GM10266 (cell line): ENCODE data around the gene PLCB1.

Experiments used
- DNase-seq: peaks from one replicate; pipeline ENCODE4 v3.0.0; 2012; ENCODE audit errors: extremely low spot score
- TF ChIP-seq, protein P1 (sequence below): IDR thresholded peaks from 2 replicates; pipeline ENCODE4 v1.5.1; 2012; ENCODE audit warnings: mild to moderate bottlenecking, low read depth; ENCODE audit not compliant: control insufficient read depth, insufficient read depth; ENCODE audit errors: missing control alignments

The PLCB1 gene

GRCh38 chr20:8547035-8547650 lies 415.1 kb downstream of the PLCB1 start:
- DNase-seq, result no peak
- TF ChIP-seq, protein P1, sequence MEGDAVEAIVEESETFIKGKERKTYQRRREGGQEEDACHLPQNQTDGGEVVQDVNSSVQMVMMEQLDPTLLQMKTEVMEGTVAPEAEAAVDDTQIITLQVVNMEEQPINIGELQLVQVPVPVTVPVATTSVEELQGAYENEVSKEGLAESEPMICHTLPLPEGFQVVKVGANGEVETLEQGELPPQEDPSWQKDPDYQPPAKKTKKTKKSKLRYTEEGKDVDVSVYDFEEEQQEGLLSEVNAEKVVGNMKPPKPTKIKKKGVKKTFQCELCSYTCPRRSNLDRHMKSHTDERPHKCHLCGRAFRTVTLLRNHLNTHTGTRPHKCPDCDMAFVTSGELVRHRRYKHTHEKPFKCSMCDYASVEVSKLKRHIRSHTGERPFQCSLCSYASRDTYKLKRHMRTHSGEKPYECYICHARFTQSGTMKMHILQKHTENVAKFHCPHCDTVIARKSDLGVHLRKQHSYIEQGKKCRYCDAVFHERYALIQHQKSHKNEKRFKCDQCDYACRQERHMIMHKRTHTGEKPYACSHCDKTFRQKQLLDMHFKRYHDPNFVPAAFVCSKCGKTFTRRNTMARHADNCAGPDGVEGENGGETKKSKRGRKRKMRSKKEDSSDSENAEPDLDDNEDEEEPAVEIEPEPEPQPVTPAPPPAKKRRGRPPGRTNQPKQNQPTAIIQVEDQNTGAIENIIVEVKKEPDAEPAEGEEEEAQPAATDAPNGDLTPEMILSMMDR, result no peak

- TF ChIP-seq, protein P1, result no peak
- no peak for DNase-seq
Measured at GRCh38 chr20:8547968-8548588, 416.0 kb downstream of the PLCB1 start.

DNA sequence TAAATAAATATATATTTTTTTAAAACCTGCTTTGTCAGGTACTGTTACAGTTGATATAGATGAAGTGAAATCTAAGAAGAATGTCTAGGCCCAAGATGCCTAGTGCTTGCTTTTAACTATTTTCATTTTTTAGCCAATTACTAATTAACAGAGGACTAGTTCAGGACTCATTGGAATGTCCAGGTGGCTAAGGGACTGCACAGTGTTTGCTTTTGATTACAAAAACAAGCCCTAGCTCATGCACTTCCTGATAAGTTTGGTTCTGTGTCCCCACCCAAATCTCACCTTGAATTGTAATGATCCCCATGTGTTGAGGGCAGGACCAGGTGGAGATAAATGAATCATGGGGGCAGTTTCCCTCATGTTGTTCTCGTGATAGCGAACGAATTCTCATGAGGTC lies 417.1 kb downstream of the PLCB1 start:
- no peak for DNase-seq
- TF ChIP-seq, protein P1, result no peak

DNA sequence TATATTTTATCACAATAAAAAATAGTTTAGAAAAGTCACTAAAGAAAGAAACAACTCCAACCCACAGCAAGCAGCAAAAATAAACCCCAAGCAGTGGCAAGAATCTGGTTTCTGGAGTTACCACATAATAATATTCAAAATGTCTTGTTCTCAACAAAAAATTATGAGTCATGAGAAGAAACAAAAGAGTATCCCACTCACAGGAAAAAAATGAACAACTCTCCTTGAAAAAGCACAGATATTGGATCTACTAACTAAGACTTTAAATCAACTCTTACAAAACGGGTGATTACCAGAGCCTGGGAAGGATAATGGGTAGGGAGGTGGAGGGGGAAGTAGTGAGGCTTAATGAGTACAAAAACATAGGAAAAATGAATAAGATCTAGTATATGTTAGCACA lies 425.6 kb downstream of the PLCB1 start:
- DNase-seq, result no peak
- TF ChIP-seq, protein P1, result no peak

DNA sequence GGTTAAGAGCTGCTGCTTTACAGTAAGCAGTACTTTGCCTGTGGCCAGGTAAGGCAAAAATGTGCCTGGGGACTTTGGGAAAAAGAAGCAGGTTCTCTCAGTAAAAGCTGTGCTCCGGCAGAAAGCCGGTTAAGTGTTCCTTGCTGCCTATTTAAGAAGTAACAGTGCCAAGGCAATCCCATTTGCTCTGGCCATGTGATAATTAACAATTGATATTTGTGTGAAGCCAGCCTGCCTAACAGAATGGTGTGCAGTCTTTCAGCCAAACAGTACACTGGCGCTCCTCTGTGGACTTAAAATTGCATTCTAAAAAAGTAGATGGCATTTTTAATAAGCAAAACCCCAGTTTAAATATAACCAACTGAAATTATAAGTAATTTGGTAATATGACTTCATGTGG lies 430.3 kb downstream of the PLCB1 start:
- DNase-seq, result no peak
- TF ChIP-seq, protein P1, result no peak

DNA sequence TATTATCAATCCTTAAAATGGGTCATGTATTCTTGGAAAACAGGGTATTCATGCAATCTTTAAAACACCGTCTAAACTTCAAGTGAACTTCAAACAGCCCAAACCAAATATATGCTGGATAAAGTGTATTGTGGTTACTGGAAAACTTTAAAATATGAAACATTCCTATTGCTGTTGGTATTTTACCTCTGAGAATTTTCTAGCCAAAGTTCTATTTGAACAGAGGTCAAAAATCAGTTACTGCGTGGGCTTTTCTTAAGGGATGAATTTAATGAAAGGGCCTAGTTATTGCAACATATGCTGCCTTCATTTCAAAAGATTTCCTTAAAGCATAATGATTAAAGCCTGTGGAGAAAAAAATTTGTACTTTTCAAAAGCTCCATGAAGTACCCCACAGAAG lies 436.0 kb downstream of the PLCB1 start:
- DNase-seq, result no peak
- TF ChIP-seq, protein P1, result no peak

GRCh38 chr20:8569766-8570165 lies 437.7 kb downstream of the PLCB1 start:
- no peak for DNase-seq
- TF ChIP-seq, protein P1, result no peak
